HG03571 (cell line): ENCODE results near the gene SEZ6L.
A peak's percentile ranks its signal among the peaks of the same experiment; 100 is the strongest.

ENCODE experiments used
- ATAC-seq: cut with Tn5 transposase; IDR thresholded peaks from one replicate; pipeline ENCODE4 v1.9.1; 2021; ENCODE audit not compliant: unreplicated experiment

Gene SEZ6L

GRCh38 chr22:26416670-26417276 lies 247.5 kb downstream of the SEZ6L start:
- no peak for ATAC-seq

- ATAC-seq = no peak
Observed at GRCh38 chr22:26417406-26417805, 248.1 kb downstream of the SEZ6L start.

- no peak for ATAC-seq
Observed at GRCh38 chr22:26418620-26419019, 249.4 kb downstream of the SEZ6L start.

GRCh38 chr22:26426924-26427323 lies 257.7 kb downstream of the SEZ6L start:
- no peak for ATAC-seq

- peak; percentile 59 for ATAC-seq
Observed at GRCh38 chr22:26428515-26429457, 259.5 kb downstream of the SEZ6L start, which contains the start of gene ASPHD2. TSS of gene ASPHD2 (plus strand) at chr22:26429260. CDS start at chr22:26433616, 4,356 bp downstream.

GRCh38 chr22:26429458-26430286 lies 260.4 kb downstream of the SEZ6L start:
- peak; percentile 1 for ATAC-seq

GRCh38 chr22:26430600-26430999 lies 261.3 kb downstream of the SEZ6L start:
- no peak for ATAC-seq

GRCh38 chr22:26431261-26431995 lies 262.2 kb downstream of the SEZ6L start:
- no peak for ATAC-seq

GRCh38 chr22:26432619-26433311 lies 263.5 kb downstream of the SEZ6L start:
- no peak for ATAC-seq
